H1 (cell line): ENCODE measurements around the gene PERCC1. TPM values are rescaled to one million over a fixed set of nuclear protein-coding genes. Genes with fewer than 3 reads are reported as not detected.
A peak's percentile ranks its signal among the peaks of the same experiment; 100 is the strongest.

Experiments used
- CTCF ChIA-PET: fragments of 300-600 bp; sonication (Branson Sonifier 250); formaldehyde crosslinking; loops from one replicate; lab custom pipeline; 2021; ENCODE audit not compliant: partially characterized antibody; lab: Charles Lee
- POLR2A ChIA-PET: fragments of 300-600 bp; sonication (Branson Sonifier 250); formaldehyde crosslinking; loops from one replicate; lab custom pipeline; 2021; ENCODE audit warnings: inconsistent platforms; ENCODE audit not compliant: partially characterized antibody; lab: Charles Lee
- DNase-seq, 2 experiments: peaks; one replicate each; pipeline versions ENCODE4 v3.0.0 to v3.0.0-alpha.2; 2010 to 2022; ENCODE audit warnings: low spot score in 2 of 2, low read depth in 1 of 2, mixed read lengths in 1 of 2
- FAIRE-seq: peaks from 2 replicates; lab custom pipeline; 2011; peaks lifted over from hg19 to GRCh38; lab: Jason Lieb, UNC
- H2AFZ ChIP-seq: 2 replicates; pipeline ENCODE4 v1.8.1; 2012; ENCODE audit warnings: low read length, inconsistent platforms
- H2AK5ac ChIP-seq: 2 replicates; pipeline ENCODE4 v1.6.1; 2013; ENCODE audit warnings: low read depth, low read length
- H2BK120ac ChIP-seq: replicated peaks from 2 replicates; pipeline ENCODE3; 2013; ENCODE audit warnings: low read depth, low read length, inconsistent platforms
- H2BK12ac ChIP-seq: 2 replicates; pipeline ENCODE4 v1.6.1; 2013; ENCODE audit warnings: low read depth, low read length
- H2BK15ac ChIP-seq: 2 replicates; pipeline ENCODE4 v1.6.1; 2013; ENCODE audit warnings: low read length
- H2BK20ac ChIP-seq: 2 replicates; pipeline ENCODE4 v1.6.1; 2013; ENCODE audit warnings: low read length
- H2BK5ac ChIP-seq: 2 replicates; pipeline ENCODE4 v1.6.1; 2013; ENCODE audit warnings: low read depth, low read length
- H3K14ac ChIP-seq: 2 replicates; pipeline ENCODE4 v1.6.1; 2013; ENCODE audit warnings: inconsistent platforms; ENCODE audit not compliant: insufficient read length
- H3K18ac ChIP-seq: 2 replicates; pipeline ENCODE4 v1.6.1; 2013; ENCODE audit warnings: low read length; ENCODE audit errors: extremely low read depth
- H3K23ac ChIP-seq: 2 replicates; pipeline ENCODE4 v1.6.1; 2013; ENCODE audit warnings: inconsistent platforms; ENCODE audit not compliant: insufficient read length
- H3K23me2 ChIP-seq: 2 replicates; pipeline ENCODE4 v1.6.1; 2013; ENCODE audit warnings: low read depth, low read length
- H3K27ac ChIP-seq: 2 replicates; pipeline ENCODE4 v1.6.1; 2011; ENCODE audit warnings: low read depth, low read length, inconsistent platforms
- H3K27me3 ChIP-seq, 4 experiments: replicated peaks in 1 of 4; 1 replicate in 1 of 4; 2 replicates in 3 of 4; pipeline versions ENCODE4 v1.6.1 to v1.8.1; 2011 to 2013; ENCODE audit warnings: low read length in 3 of 4, mild to moderate bottlenecking in 3 of 4, inconsistent platforms in 2 of 4, mixed read lengths in 2 of 4, moderate library complexity in 1 of 4; ENCODE audit not compliant: control insufficient read depth in 3 of 4, insufficient read depth in 3 of 4; ENCODE audit errors: extremely low read depth in 1 of 4
- H3K36me3 ChIP-seq, 4 experiments: 2 replicates each; pipeline versions ENCODE4 v1.6.1 to v1.8.1; 2011 to 2013; ENCODE audit warnings: mild to moderate bottlenecking in 4 of 4, low read length in 3 of 4, moderate library complexity in 2 of 4, control low read depth in 1 of 4, inconsistent platforms in 1 of 4; ENCODE audit not compliant: insufficient read depth in 4 of 4, control insufficient read depth in 2 of 4
- H3K4ac ChIP-seq: replicated peaks from 2 replicates; pipeline ENCODE3; 2013; ENCODE audit warnings: low read length, low read depth, mixed read lengths, inconsistent platforms; ENCODE audit not compliant: insufficient read length
- H3K4me1 ChIP-seq, 4 experiments: replicated peaks in 1 of 4; 1 replicate in 1 of 4; 2 replicates in 3 of 4; pipeline versions ENCODE4 v1.6.1 to v1.8.1; 2011 to 2013; ENCODE audit warnings: low read length in 3 of 4, inconsistent platforms in 2 of 4, mixed read lengths in 1 of 4; ENCODE audit not compliant: insufficient read depth in 4 of 4, control insufficient read depth in 3 of 4
- H3K4me2 ChIP-seq, 2 experiments: 2 replicates each; pipeline versions ENCODE4 v1.6.1 to v1.8.1; 2011 to 2013; ENCODE audit warnings: low read depth in 2 of 2, low read length in 2 of 2, control low read depth in 1 of 2, inconsistent platforms in 1 of 2, mild to moderate bottlenecking in 1 of 2; ENCODE audit not compliant: insufficient read depth in 1 of 2
- H3K4me3 ChIP-seq, 4 experiments: fragments of 200-600, 300-600 bp in 1 of 4; sonication (generic), shearing (Covaris generic), sonication (Bioruptor Twin) in 1 of 4; 2 replicates each; pipeline versions ENCODE4 v1.5.1 to v1.8.1; 2011 to 2016; ENCODE audit warnings: low read length in 4 of 4, low read depth in 3 of 4, control low read depth in 2 of 4, inconsistent platforms in 2 of 4, mild to moderate bottlenecking in 2 of 4, mixed read lengths in 1 of 4, moderate library complexity in 1 of 4; ENCODE audit not compliant: insufficient read depth in 2 of 4; ENCODE audit errors: extremely low read depth in 1 of 4
- H3K56ac ChIP-seq: replicated peaks from 2 replicates; pipeline ENCODE3; 2013; ENCODE audit warnings: low read depth, mild to moderate bottlenecking, mixed read lengths, low read length, inconsistent platforms; ENCODE audit not compliant: insufficient read length
- H3K79me1 ChIP-seq: 2 replicates; pipeline ENCODE4 v1.6.1; 2013; ENCODE audit warnings: low read depth, low read length, control low read depth
- H3K79me2 ChIP-seq, 2 experiments: 2 replicates each; pipeline versions ENCODE4 v1.6.1 to v1.8.1; 2012 to 2013; ENCODE audit warnings: low read length in 2 of 2, mild to moderate bottlenecking in 2 of 2, inconsistent platforms in 1 of 2; ENCODE audit not compliant: insufficient read depth in 2 of 2, control insufficient read depth in 1 of 2
- H3K9ac ChIP-seq, 4 experiments: replicated peaks in 1 of 4; 1 replicate in 1 of 4; 2 replicates in 3 of 4; pipeline versions ENCODE4 v1.6.1 to v1.8.1; 2011 to 2013; ENCODE audit warnings: low read depth in 3 of 4, low read length in 3 of 4, control low read depth in 2 of 4, mild to moderate bottlenecking in 2 of 4, moderate library complexity in 2 of 4, inconsistent platforms in 1 of 4; ENCODE audit errors: extremely low read depth in 1 of 4
- H3K9me3 ChIP-seq, 2 experiments: 2 replicates each; pipeline versions ENCODE4 v1.6.1 to v1.8.1; 2012 to 2013; ENCODE audit warnings: mild to moderate bottlenecking in 2 of 2, moderate library complexity in 2 of 2, control low read depth in 1 of 2, inconsistent platforms in 1 of 2, low read depth in 1 of 2, low read length in 1 of 2, mixed read lengths in 1 of 2; ENCODE audit not compliant: insufficient read depth in 2 of 2
- H4K20me1 ChIP-seq, 2 experiments: replicated peaks in 1 of 2; 2 replicates each; pipeline versions ENCODE3 to v1.8.1; 2011 to 2013; ENCODE audit warnings: inconsistent platforms in 2 of 2, low read length in 2 of 2, mild to moderate bottlenecking in 1 of 2; ENCODE audit not compliant: insufficient read depth in 2 of 2, control insufficient read depth in 1 of 2
- H4K5ac ChIP-seq: 2 replicates; pipeline ENCODE4 v1.6.1; 2013; ENCODE audit warnings: low read length, low read depth, mixed read lengths, inconsistent platforms; ENCODE audit not compliant: insufficient read length
- H4K8ac ChIP-seq: 2 replicates; pipeline ENCODE4 v1.8.0; 2013; ENCODE audit warnings: mild to moderate bottlenecking, moderate library complexity, low read length, inconsistent platforms; ENCODE audit not compliant: insufficient read depth; ENCODE audit errors: extremely low read depth
- H4K91ac ChIP-seq: replicated peaks from 2 replicates; pipeline ENCODE3; 2013; ENCODE audit warnings: low read length, mixed read lengths, inconsistent platforms; ENCODE audit not compliant: insufficient read length
- EGR1 ChIP-seq: IDR thresholded peaks from 2 replicates; pipeline ENCODE4 v1.6.1; 2011; ENCODE audit warnings: low read depth, low read length, borderline replicate concordance
- EP300 ChIP-seq, 2 experiments: IDR thresholded peaks; 1 replicate in 1 of 2; 2 replicates in 1 of 2; pipeline ENCODE4 v1.6.1; 2011 to 2012; ENCODE audit warnings: low read depth in 2 of 2, low read length in 2 of 2, mild to moderate bottlenecking in 2 of 2, borderline replicate concordance in 1 of 2, inconsistent platforms in 1 of 2, moderate library complexity in 1 of 2
- FOSL1 ChIP-seq: IDR thresholded peaks from 2 replicates; pipeline ENCODE4 v1.6.1; 2011; ENCODE audit warnings: mild to moderate bottlenecking, low read depth, low read length, moderate library complexity; ENCODE audit not compliant: insufficient read depth
- KDM4A ChIP-seq: IDR thresholded peaks from one replicate; pipeline ENCODE4 v1.7.1; 2012; ENCODE audit warnings: low read depth, mild to moderate bottlenecking, moderate library complexity, low read length, inconsistent platforms; ENCODE audit not compliant: severe bottlenecking
- NANOG ChIP-seq: IDR thresholded peaks from 2 replicates; pipeline ENCODE4 v1.6.1; 2011; ENCODE audit warnings: low read length, low read depth, mild to moderate bottlenecking, inconsistent platforms; ENCODE audit not compliant: insufficient read depth, poor library complexity, severe bottlenecking
- RAD21 ChIP-seq, 2 experiments: IDR thresholded peaks in 1 of 2; conservative IDR thresholded peaks in 1 of 2; 2 replicates each; pipeline ENCODE4 v1.6.1; 2011; ENCODE audit warnings: low read depth in 2 of 2, low read length in 2 of 2, improper control_type of control experiment in 1 of 2, inconsistent platforms in 1 of 2, mild to moderate bottlenecking in 1 of 2, moderate library complexity in 1 of 2
- WGBS, 2 experiments: shearing (Covaris generic) in 1 of 2; methylation state at CpG; one replicate each; pipeline versions ENCODE4 v1.1.6 to v1.1.7; 2013 to 2015; ENCODE audit warnings: low lambda C conversion rate in 2 of 2, mixed read lengths in 2 of 2, inconsistent platforms in 1 of 2, low coverage in 1 of 2, missing lambda C conversion rate in 1 of 2; ENCODE audit not compliant: insufficient replicate concordance in 2 of 2, insufficient coverage in 1 of 2, insufficient read length in 1 of 2; ENCODE audit errors: extremely low coverage in 1 of 2, missing lambda C conversion rate in 1 of 2; 5-methylcytosine and 5-hydroxymethylcytosine counted together
- polyA plus RNA-seq, 7 experiments: library from polyadenylated mRNA; depleted of rRNA in 3 of 7; stranded (reverse) in 5 of 7; unstranded in 2 of 7; fragments of >200 nt in 5 of 7; fragments of 200-250 nt in 2 of 7; gene quantifications; 1 replicate in 5 of 7; 2 replicates in 1 of 7; 4 replicates in 1 of 7; pipeline versions ENCODE4 v1.2.1 to v1.2.3, GENCODE V29; 2011 to 2013; ENCODE audit warnings: missing spikeins in 2 of 7, mixed read lengths in 2 of 7
- total RNA-seq: library from RNA; stranded (reverse); fragmentation: NEBNext Ultra II Directional; extraction: Animal tissue kit (Norgen Biotek cat#: 25700); gene quantifications from 2 replicates; pipeline ENCODE4 v1.2.1, GENCODE V29; 2021
- TF ChIP-seq, protein P1 (sequence below), 3 experiments: IDR thresholded peaks; 1 replicate in 2 of 3; 2 replicates in 1 of 3; pipeline versions ENCODE4 v1.5.1 to v1.6.1; 2011; ENCODE audit warnings: low read length in 3 of 3, mild to moderate bottlenecking in 3 of 3, inconsistent platforms in 2 of 3, low read depth in 1 of 3, moderate library complexity in 1 of 3; ENCODE audit not compliant: insufficient read depth in 1 of 3; ENCODE audit errors: control extremely low read depth in 1 of 3

Gene PERCC1
- total and polyA plus RNA-seq, 2 of the 8 experiments (the other 6 are each of a cell fraction or from before 2014, with no cell fraction given) = not detected

DNA sequence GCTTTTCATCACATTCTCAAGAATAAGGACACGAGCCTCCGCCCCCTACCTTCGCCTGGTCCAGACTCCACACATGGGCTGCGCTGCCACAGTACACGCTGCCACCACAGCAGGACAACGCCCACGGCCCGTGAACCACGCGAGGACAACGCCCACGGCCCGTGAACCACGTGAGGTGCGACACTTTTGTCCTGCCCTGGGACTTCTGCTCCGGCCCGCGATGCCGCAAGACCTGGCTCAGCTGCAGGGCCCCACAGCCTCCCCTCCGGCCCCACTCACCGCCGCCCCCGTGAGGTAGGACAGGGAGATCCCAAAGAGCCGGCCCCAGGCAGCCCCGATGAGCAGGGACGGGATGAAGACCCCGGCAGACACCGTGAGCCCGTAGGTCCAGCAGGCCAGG is 19.3 kb downstream of the PERCC1 start:
- DNase-seq = peak in 1 of 2 experiments; percentile 77
- no peak for FAIRE-seq

More for the DNA sequence above, 19.3 kb downstream of the PERCC1 start:
- Histone ChIP-seq H2BK20ac (no peak overlapping the region), H3K56ac (no peak overlapping the region), H3K79me2 (no peaks in the 10 kb centered on the region), H4K8ac (no peak overlapping the region), H3K79me1 (no peaks in the 10 kb centered on the region), H3K4me2 (no peak overlapping the region), H2AFZ (no peak overlapping the region), H3K9ac (no peak overlapping the region), H3K4me1 (no peaks in the 10 kb centered on the region), H3K27me3 (no peaks in the 10 kb centered on the region), H2BK12ac (no peak overlapping the region), H2BK5ac (no peak overlapping the region), H4K91ac (no peak overlapping the region), H2AK5ac (no peak overlapping the region), H3K9me3 (no peaks in the 10 kb centered on the region), H3K36me3 (peaks cover 0 to 43% (median 12%) of the 10 kb centered on the region in 4 experiments; a peak in 4 of 8 replicates), H3K27ac (no peak overlapping the region), H3K4me3 (no peak overlapping the region), H4K5ac (no peak overlapping the region), H2BK15ac (no peak overlapping the region), H3K23ac (no peak overlapping the region), H4K20me1 (peaks cover 2 to 14% of the 10 kb centered on the region in 2 experiments), H3K4ac (no peak overlapping the region), H3K23me2 (no peaks in the 10 kb centered on the region), H3K14ac (no peak overlapping the region), H2BK120ac (no peak overlapping the region), H3K18ac (no peak overlapping the region)
- WGBS, 2 experiments = 93% methylated on average over 12 of the region's 29 CpGs; no CpG with 5 or more reads in 1 of the 2 experiments
- ChIA-PET CTCF (interaction anchor here (0.6 to 2.5 kb wide), 8 partner anchors 11 to 428 kb away, joined by 3 to 8 read pairs (median 4); no protein-coding TSS in a partner anchor), POLR2A (interaction anchor here (0.8 to 1.2 kb wide), 3 partner anchors 15 to 22 kb away, joined by 3 read pairs; no protein-coding TSS in a partner anchor)
- TF ChIP-seq KDM4A = no peak
- TF ChIP-seq RAD21 (IDR thresholded peaks at IDR 0.05 in 1 of 2, conservative IDR thresholded peaks at IDR 0.05 in 1 of 2; ENCODE audit: low read depth in 2 of 2, low read length in 2 of 2) = peak in 1 of 2 experiments; percentile 56; a peak in 3 of 4 replicates
- TF ChIP-seq FOSL1 = 0 out of 2 replicates have a peak, but pooled peaks have one; percentile 41
- TF ChIP-seq EP300 (IDR thresholded peaks at IDR 0.05; ENCODE audit: borderline replicate concordance in 1 of 2, low read depth in 2 of 2, low read length in 2 of 2) = no peak
- TF ChIP-seq, protein P1, sequence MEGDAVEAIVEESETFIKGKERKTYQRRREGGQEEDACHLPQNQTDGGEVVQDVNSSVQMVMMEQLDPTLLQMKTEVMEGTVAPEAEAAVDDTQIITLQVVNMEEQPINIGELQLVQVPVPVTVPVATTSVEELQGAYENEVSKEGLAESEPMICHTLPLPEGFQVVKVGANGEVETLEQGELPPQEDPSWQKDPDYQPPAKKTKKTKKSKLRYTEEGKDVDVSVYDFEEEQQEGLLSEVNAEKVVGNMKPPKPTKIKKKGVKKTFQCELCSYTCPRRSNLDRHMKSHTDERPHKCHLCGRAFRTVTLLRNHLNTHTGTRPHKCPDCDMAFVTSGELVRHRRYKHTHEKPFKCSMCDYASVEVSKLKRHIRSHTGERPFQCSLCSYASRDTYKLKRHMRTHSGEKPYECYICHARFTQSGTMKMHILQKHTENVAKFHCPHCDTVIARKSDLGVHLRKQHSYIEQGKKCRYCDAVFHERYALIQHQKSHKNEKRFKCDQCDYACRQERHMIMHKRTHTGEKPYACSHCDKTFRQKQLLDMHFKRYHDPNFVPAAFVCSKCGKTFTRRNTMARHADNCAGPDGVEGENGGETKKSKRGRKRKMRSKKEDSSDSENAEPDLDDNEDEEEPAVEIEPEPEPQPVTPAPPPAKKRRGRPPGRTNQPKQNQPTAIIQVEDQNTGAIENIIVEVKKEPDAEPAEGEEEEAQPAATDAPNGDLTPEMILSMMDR (IDR thresholded peaks at IDR 0.05; ENCODE audit: control extremely low read depth in 1 of 3, insufficient read depth in 1 of 3, low read depth in 1 of 3, low read length in 3 of 3) = peak; percentile 40 to 43 (median 41); a peak in 3 of 4 replicates
- TF ChIP-seq NANOG = no peak
- peak; percentile 69 for TF ChIP-seq EGR1
